ACHN (cell line): ENCODE data around the gene DHDDS.
A peak's percentile ranks its signal among the peaks of the same experiment; 100 is the strongest.
"Not testable (repeated sequence)": the region's sequence is repeated elsewhere in the genome, so short reads cannot be mapped to it uniquely, and the experiment has no call there.

Experiments used
- DNase-seq: peaks from one replicate; pipeline ENCODE4 v3.0.0-alpha.2; 2015
- in situ Hi-C: cut with HindIII; loops from 2 replicates; pipeline ENCODE4 v1.10.0; 2017; ENCODE audit warnings: low sequenced_read_pairs, low pct_ligation_motif_present, low pct_unique_long_range_greater_than_20kb

DHDDS gene

GRCh38 chr1:26431979-26432695 is at the start of gene DHDDS:
TSS of gene DHDDS (plus strand) at chr1:26432321. CDS start at chr1:26432946, 625 bp downstream.
- in situ Hi-C loops, result no loop called here
- DNase-seq, result peak; percentile 96

- in situ Hi-C loops, result no loop called here
- no peak for DNase-seq
These were observed 48.0 kb upstream of the DHDDS start for GRCh38 chr1:26384076-26384475.

GRCh38 chr1:26385063-26385462 is 47.1 kb upstream of the DHDDS start:
- in situ Hi-C loops, result not testable (repeated sequence)

GRCh38 chr1:26387447-26387846 is 44.7 kb upstream of the DHDDS start:
- in situ Hi-C loops, result no loop called here
- DNase-seq, result peak; percentile 39

More at GRCh38 chr1:26385063-26385462, 47.1 kb upstream of the DHDDS start:
- DNase-seq, result not testable (repeated sequence)

GRCh38 chr1:26388791-26389445 is 43.2 kb upstream of the DHDDS start:
- in situ Hi-C loops, result no loop called here
- no peak for DNase-seq

- no peak for DNase-seq
- in situ Hi-C loops, result no loop called here
These were observed 42.4 kb upstream of the DHDDS start for GRCh38 chr1:26389604-26390247.

- peak; percentile 53 for DNase-seq
- in situ Hi-C loops, result no loop called here
These were observed 40.7 kb upstream of the DHDDS start for GRCh38 chr1:26391450-26391849.

- in situ Hi-C loops, result no loop called here
- no peak for DNase-seq
These were observed 36.4 kb upstream of the DHDDS start for GRCh38 chr1:26395754-26396153.

GRCh38 chr1:26399034-26399433 is 33.1 kb upstream of the DHDDS start:
- in situ Hi-C loops, result no loop called here
- DNase-seq, result no peak

GRCh38 chr1:26401891-26402290 is 30.2 kb upstream of the DHDDS start:
- in situ Hi-C loops, result no loop called here
- no peak for DNase-seq

GRCh38 chr1:26403656-26404055 is 28.5 kb upstream of the DHDDS start:
- no peak for DNase-seq
- in situ Hi-C loops, result no loop called here

- in situ Hi-C loops, result no loop called here
These were observed 27.5 kb upstream of the DHDDS start for GRCh38 chr1:26404641-26405040.

GRCh38 chr1:26405281-26405915 is 26.7 kb upstream of the DHDDS start:
- no peak for DNase-seq
- in situ Hi-C loops, result no loop called here

More at GRCh38 chr1:26404641-26405040, 27.5 kb upstream of the DHDDS start:
- no peak for DNase-seq

- peak; percentile 69 for DNase-seq
- in situ Hi-C loops, result no loop called here
These were observed 23.5 kb upstream of the DHDDS start for GRCh38 chr1:26408604-26409003.

- in situ Hi-C loops, result no loop called here
- no peak for DNase-seq
These were observed 22.8 kb upstream of the DHDDS start for GRCh38 chr1:26409191-26409807.

- in situ Hi-C loops, result no loop called here
- DNase-seq, result no peak
These were observed 21.2 kb upstream of the DHDDS start, which contains the start of gene LIN28A for GRCh38 chr1:26410706-26411623. TSS of gene LIN28A (plus strand) at chr1:26410817. CDS start at chr1:26410892, 75 bp downstream.

- no peak for DNase-seq
- in situ Hi-C loops, result no loop called here
These were observed 20.5 kb upstream of the DHDDS start for GRCh38 chr1:26411624-26412074.
